IPS-NIHi7 (cell line): ENCODE measurements around the gene RIN3.

Source experiments
- DNase-seq: peaks from one replicate; pipeline ENCODE4 v3.0.0; 2012; ENCODE audit warnings: mixed read lengths; ENCODE audit errors: extremely low spot score

The RIN3 gene

GRCh38 chr14:92513204-92513965, at the start of gene RIN3:
Gene RIN3, plus strand, starts transcription at chr14:92513781. Its CDS starts 152 bp downstream, at chr14:92513933.
- peak; percentile 78 for DNase-seq

- DNase-seq: no peak
These were observed 49.4 kb upstream of the RIN3 start for GRCh38 chr14:92464156-92464555.

GRCh38 chr14:92464716-92465115, 48.9 kb upstream of the RIN3 start:
- no peak for DNase-seq

GRCh38 chr14:92465353-92466055, 48.1 kb upstream of the RIN3 start:
- DNase-seq: no peak

GRCh38 chr14:92466059-92466458, 47.5 kb upstream of the RIN3 start:
- no peak for DNase-seq

- no peak for DNase-seq
These were observed 44.1 kb upstream of the RIN3 start for GRCh38 chr14:92469515-92469914.

GRCh38 chr14:92470215-92470614, 43.4 kb upstream of the RIN3 start:
- DNase-seq: no peak

- no peak for DNase-seq
These were observed 42.8 kb upstream of the RIN3 start for GRCh38 chr14:92470811-92471210.

GRCh38 chr14:92471919-92472318, 41.7 kb upstream of the RIN3 start:
- DNase-seq: peak; percentile 83

GRCh38 chr14:92472860-92473259, 40.7 kb upstream of the RIN3 start:
- DNase-seq: no peak

GRCh38 chr14:92473261-92473968, 40.2 kb upstream of the RIN3 start:
- DNase-seq: no peak

- no peak for DNase-seq
These were observed 39.5 kb upstream of the RIN3 start for GRCh38 chr14:92473969-92474535.

- DNase-seq: no peak
These were observed 38.5 kb upstream of the RIN3 start for GRCh38 chr14:92475037-92475436.

GRCh38 chr14:92475451-92476187, 38.0 kb upstream of the RIN3 start:
- no peak for DNase-seq

- DNase-seq: no peak
These were observed 32.7 kb upstream of the RIN3 start for GRCh38 chr14:92480856-92481255.

GRCh38 chr14:92481386-92481785, 32.2 kb upstream of the RIN3 start:
- no peak for DNase-seq

- DNase-seq: no peak
These were observed 31.6 kb upstream of the RIN3 start for GRCh38 chr14:92481811-92482555.

- no peak for DNase-seq
These were observed 30.8 kb upstream of the RIN3 start for GRCh38 chr14:92482621-92483319.

- DNase-seq: no peak
These were observed 29.3 kb upstream of the RIN3 start for GRCh38 chr14:92484132-92484823.

GRCh38 chr14:92486881-92487280, 26.7 kb upstream of the RIN3 start:
- no peak for DNase-seq
